Prostate gland (tissue), 2 donors: Measurements from ENCODE around the gene SPOCK1.
"Not testable (repeated sequence)": the region's sequence is repeated elsewhere in the genome, so short reads cannot be mapped to it uniquely, and the experiment has no call there.

Source experiments
- CTCF ChIP-seq, 4 experiments: fragments of 200-600 bp in 2 of 4; fragments of 450-650 bp in 2 of 4; sonication (generic) in 2 of 4; IDR thresholded peaks; 1 replicate in 3 of 4; 2 replicates in 1 of 4; pipeline ENCODE4 v1.5.1; 2016 to 2019; ENCODE audit warnings: antibody characterized with exemption in 4 of 4, mild to moderate bottlenecking in 2 of 4, moderate library complexity in 2 of 4
- POLR2A ChIP-seq: fragments of 450-650 bp; IDR thresholded peaks from one replicate; pipeline ENCODE4 v1.6.1; 2016; ENCODE audit warnings: antibody characterized with exemption, mild to moderate bottlenecking
- POLR2AphosphoS5 ChIP-seq: sonication (generic); formaldehyde crosslinking; IDR thresholded peaks from one replicate; pipeline ENCODE4 v1.6.1; 2017; ENCODE audit warnings: antibody characterized with exemption

GRCh38 chr5:137535449-137535848 is 36.3 kb upstream of the SPOCK1 start:
- TF ChIP-seq POLR2AphosphoS5; CTCF (IDR thresholded peaks at IDR 0.05); POLR2A: not testable (repeated sequence)
